Measurements from ENCODE around the gene ARHGAP23. TPM values are rescaled to one million over a fixed set of nuclear protein-coding genes. Genes with fewer than 3 reads are reported as not detected.
A peak's percentile ranks its signal among the peaks of the same experiment; 100 is the strongest.

The ARHGAP23 gene
- total RNA-seq, 2 donors from 2014 or later, result 9.4 to 18.0 TPM

- H3K4me3 ChIP-seq (ENCODE audit: low read length), result no peak overlapping the region
- Mint-ChIP-seq H3K36me3 (ENCODE audit: low read depth) (no peaks in the 10 kb centered on the region), H3K27ac (no peak overlapping the region), H3K4me1 (peaks cover 17% of the 10 kb centered on the region), H3K27me3 (ENCODE audit: insufficient read depth) (peaks cover 60% of the 10 kb centered on the region), H3K9me3 (no peaks in the 10 kb centered on the region), H3K4me3 (peak overlapping the region; percentile 64)
- no peaks in the 10 kb centered on the region for H3K9me3 ChIP-seq (ENCODE audit: control insufficient read depth, low read length)
- WGBS, 2 experiments (ENCODE audit: insufficient coverage in 1 of 2, insufficient read length in 1 of 2), result 89 to 100% methylated on average over 2 to 7 of the region's 7 CpGs
- no peak overlapping the region for H3K27ac ChIP-seq (ENCODE audit: low read depth, low read length)
- peaks cover 51% of the 10 kb centered on the region for H3K27me3 ChIP-seq (ENCODE audit: control insufficient read depth, insufficient read depth, low read length, poor library complexity, severe bottlenecking)
- H3K9ac ChIP-seq (ENCODE audit: extremely low read depth, low read length, poor library complexity, severe bottlenecking), result no peak overlapping the region
- H3K4me1 ChIP-seq (ENCODE audit: control insufficient read depth, insufficient read depth, low read length), result peaks cover 19% of the 10 kb centered on the region
- no peak for TF ChIP-seq CTCF (conservative IDR thresholded peaks at IDR 0.05)
- no peaks in the 10 kb centered on the region for H3K36me3 ChIP-seq (ENCODE audit: control insufficient read depth, insufficient read depth, low read length)
- no peak for DNase-seq
These were observed 10.1 kb upstream of the ARHGAP23 start for GRCh38 chr17:38418062-38418692.

GRCh38 chr17:38418693-38419507 is 9.4 kb upstream of the ARHGAP23 start:
- 6 to 44% methylated on average over 8 to 61 of the region's 78 CpGs for WGBS, 2 experiments (ENCODE audit: insufficient coverage in 1 of 2, insufficient read length in 1 of 2)
- H3K9ac ChIP-seq (ENCODE audit: extremely low read depth, low read length, poor library complexity, severe bottlenecking), result peak overlapping the region; percentile 20
- peak overlapping the region; percentile 71 for H3K4me3 ChIP-seq (ENCODE audit: low read length)
- H3K27me3 ChIP-seq (ENCODE audit: control insufficient read depth, insufficient read depth, low read length, poor library complexity, severe bottlenecking), result peaks cover 51% of the 10 kb centered on the region
- no peak overlapping the region for H3K27ac ChIP-seq (ENCODE audit: low read depth, low read length)
- Mint-ChIP-seq H3K36me3 (ENCODE audit: low read depth) (no peaks in the 10 kb centered on the region), H3K27me3 (ENCODE audit: insufficient read depth) (peaks cover 62% of the 10 kb centered on the region), H3K4me1 (peaks cover 16% of the 10 kb centered on the region), H3K9me3 (no peaks in the 10 kb centered on the region), H3K4me3 (peak overlapping the region; percentile 64), H3K27ac (no peak overlapping the region)
- peak; percentile 81 for DNase-seq
- H3K36me3 ChIP-seq (ENCODE audit: control insufficient read depth, insufficient read depth, low read length), result no peaks in the 10 kb centered on the region
- H3K4me1 ChIP-seq (ENCODE audit: control insufficient read depth, insufficient read depth, low read length), result peaks cover 19% of the 10 kb centered on the region
- H3K9me3 ChIP-seq (ENCODE audit: control insufficient read depth, low read length), result no peaks in the 10 kb centered on the region
- TF ChIP-seq CTCF (conservative IDR thresholded peaks at IDR 0.05), result no peak

- no peak overlapping the region for H3K9ac ChIP-seq (ENCODE audit: extremely low read depth, low read length, poor library complexity, severe bottlenecking)
- H3K36me3 ChIP-seq (ENCODE audit: control insufficient read depth, insufficient read depth, low read length), result no peaks in the 10 kb centered on the region
- WGBS, 2 experiments (ENCODE audit: insufficient coverage in 1 of 2, insufficient read length in 1 of 2), result 14% methylated on average over 7 of the region's 10 CpGs; no CpG with 5 or more reads in 1 of the 2 experiments
- peaks cover 51% of the 10 kb centered on the region for H3K27me3 ChIP-seq (ENCODE audit: control insufficient read depth, insufficient read depth, low read length, poor library complexity, severe bottlenecking)
- peak; percentile 61 for DNase-seq
- Mint-ChIP-seq H3K4me1 (peaks cover 15% of the 10 kb centered on the region), H3K9me3 (no peaks in the 10 kb centered on the region), H3K27me3 (ENCODE audit: insufficient read depth) (peaks cover 67% of the 10 kb centered on the region), H3K36me3 (ENCODE audit: low read depth) (no peaks in the 10 kb centered on the region), H3K4me3 (peak overlapping the region; percentile 64), H3K27ac (no peak overlapping the region)
- no peak overlapping the region for H3K27ac ChIP-seq (ENCODE audit: low read depth, low read length)
- peak overlapping the region; percentile 71 for H3K4me3 ChIP-seq (ENCODE audit: low read length)
- no peak for TF ChIP-seq CTCF (conservative IDR thresholded peaks at IDR 0.05)
- H3K9me3 ChIP-seq (ENCODE audit: control insufficient read depth, low read length), result no peaks in the 10 kb centered on the region
- peaks cover 19% of the 10 kb centered on the region for H3K4me1 ChIP-seq (ENCODE audit: control insufficient read depth, insufficient read depth, low read length)
These were observed 8.7 kb upstream of the ARHGAP23 start for GRCh38 chr17:38419508-38419981.

Measured in endodermal cell (in vitro differentiated cells).